Mesendoderm (in vitro differentiated cells): Measurements from ENCODE around the gene PDE4D.
"Not testable (repeated sequence)": the region's sequence is repeated elsewhere in the genome, so short reads cannot be mapped to it uniquely, and the experiment has no call there.

Source experiments
- DNase-seq: peaks from one replicate; pipeline ENCODE4 v3.0.0; 2013
- H2AK5ac ChIP-seq: 2 replicates; pipeline ENCODE4 v1.6.1; 2013; ENCODE audit warnings: low read length, inconsistent platforms
- H2BK120ac ChIP-seq: 2 replicates; pipeline ENCODE4 v1.6.1; 2013; ENCODE audit warnings: low read depth, mild to moderate bottlenecking, low read length, moderate library complexity, mixed read lengths
- H2BK15ac ChIP-seq: replicated peaks from 2 replicates; pipeline ENCODE4 v1.6.1; 2013; ENCODE audit warnings: low read depth, mild to moderate bottlenecking, moderate library complexity
- H2BK5ac ChIP-seq: 2 replicates; pipeline ENCODE4 v1.6.1; 2013; ENCODE audit warnings: low read length, inconsistent platforms
- H3K18ac ChIP-seq: 2 replicates; pipeline ENCODE4 v1.6.1; 2013; ENCODE audit warnings: mild to moderate bottlenecking, low read length, mixed read lengths
- H3K23ac ChIP-seq: one replicate; pipeline ENCODE4 v1.6.1; 2013; ENCODE audit warnings: low read length
- H3K27ac ChIP-seq: 2 replicates; pipeline ENCODE4 v1.5.1; 2013; ENCODE audit warnings: low read depth, mild to moderate bottlenecking, inconsistent platforms, low read length, moderate library complexity
- H3K27me3 ChIP-seq: 2 replicates; pipeline ENCODE4 v1.6.1; 2013; ENCODE audit warnings: low read length, control low read depth, mild to moderate bottlenecking, inconsistent platforms; ENCODE audit not compliant: insufficient read depth, poor library complexity
- H3K36me3 ChIP-seq: 2 replicates; pipeline ENCODE4 v1.6.1; 2013; ENCODE audit warnings: low read length, inconsistent platforms; ENCODE audit not compliant: control insufficient read depth, insufficient read depth
- H3K4ac ChIP-seq: one replicate; pipeline ENCODE4 v1.6.1; 2013; ENCODE audit warnings: low read depth, mild to moderate bottlenecking, low read length, moderate library complexity
- H3K4me1 ChIP-seq: 2 replicates; pipeline ENCODE4 v1.6.1; 2013; ENCODE audit warnings: low read depth, low read length, inconsistent platforms; ENCODE audit not compliant: control insufficient read depth
- H3K4me2 ChIP-seq: 2 replicates; pipeline ENCODE4 v1.6.1; 2013; ENCODE audit warnings: low read length
- H3K4me3 ChIP-seq: 2 replicates; pipeline ENCODE4 v1.5.1; 2013; ENCODE audit warnings: mild to moderate bottlenecking, low read length
- H3K56ac ChIP-seq: one replicate; pipeline ENCODE4 v1.6.1; 2013; ENCODE audit warnings: low read length
- H3K79me1 ChIP-seq: 2 replicates; pipeline ENCODE4 v1.6.1; 2013; ENCODE audit warnings: low read length, inconsistent platforms
- H3K79me2 ChIP-seq: 2 replicates; pipeline ENCODE4 v1.6.1; 2013; ENCODE audit warnings: mild to moderate bottlenecking, low read length; ENCODE audit not compliant: control insufficient read depth, insufficient read depth
- H3K9ac ChIP-seq: 2 replicates; pipeline ENCODE4 v1.6.1; 2013; ENCODE audit warnings: low read length, inconsistent platforms
- H4K5ac ChIP-seq: one replicate; pipeline ENCODE4 v1.6.1; 2013; ENCODE audit warnings: low read length
- H4K8ac ChIP-seq: one replicate; pipeline ENCODE4 v1.6.1; 2013; ENCODE audit warnings: low read depth, mild to moderate bottlenecking, control low read depth, low read length, moderate library complexity
- WGBS: extraction: QIAGEN DNeasy Blood & Tissue Kit; methylation state at CpG from one replicate; pipeline ENCODE4 v1.1.7; 2013; ENCODE audit warnings: low lambda C conversion rate, missing lambda C conversion rate; ENCODE audit not compliant: insufficient coverage; ENCODE audit errors: extremely low coverage; 5-methylcytosine and 5-hydroxymethylcytosine counted together

Gene PDE4D

DNA sequence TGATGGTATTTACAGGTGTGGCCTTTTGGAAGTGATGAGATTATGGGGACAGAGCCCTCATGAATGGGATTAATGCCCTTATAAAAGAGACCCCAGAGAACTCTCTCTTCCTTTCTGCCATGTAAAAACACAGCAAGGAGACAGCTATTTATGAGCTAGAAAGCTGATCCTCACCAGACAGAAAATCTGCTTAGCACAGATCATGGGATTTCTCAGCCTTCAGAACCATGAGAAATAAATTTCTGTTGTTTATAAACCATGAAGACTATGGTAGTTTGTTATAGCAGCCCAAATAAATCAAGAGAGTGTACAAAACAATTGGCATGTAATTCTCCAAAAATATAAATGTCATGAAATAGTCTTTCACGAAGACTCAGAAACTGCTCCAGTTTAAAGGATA is 211.0 kb downstream of the PDE4D start:
- DNase-seq: no peak
- Histone ChIP-seq H2BK5ac (no peak overlapping the region), H3K4ac (no peak overlapping the region), H2BK120ac (no peak overlapping the region), H3K27ac (no peak overlapping the region), H3K79me1 (no peaks in the 10 kb centered on the region), H3K23ac (no peak overlapping the region), H3K4me1 (no peaks in the 10 kb centered on the region), H3K27me3 (no peaks in the 10 kb centered on the region), H4K5ac (no peak overlapping the region), H2BK15ac (no peak overlapping the region), H3K79me2 (no peaks in the 10 kb centered on the region), H3K4me2 (no peak overlapping the region), H3K36me3 (no peaks in the 10 kb centered on the region), H2AK5ac (no peak overlapping the region), H3K4me3 (no peak overlapping the region), H3K56ac (no peak overlapping the region), H3K18ac (peak overlapping the region; percentile 18), H4K8ac (no peak overlapping the region), H3K9ac (no peak overlapping the region)
- WGBS: no CpG with 5 or more reads among the region's 1 CpG

DNA sequence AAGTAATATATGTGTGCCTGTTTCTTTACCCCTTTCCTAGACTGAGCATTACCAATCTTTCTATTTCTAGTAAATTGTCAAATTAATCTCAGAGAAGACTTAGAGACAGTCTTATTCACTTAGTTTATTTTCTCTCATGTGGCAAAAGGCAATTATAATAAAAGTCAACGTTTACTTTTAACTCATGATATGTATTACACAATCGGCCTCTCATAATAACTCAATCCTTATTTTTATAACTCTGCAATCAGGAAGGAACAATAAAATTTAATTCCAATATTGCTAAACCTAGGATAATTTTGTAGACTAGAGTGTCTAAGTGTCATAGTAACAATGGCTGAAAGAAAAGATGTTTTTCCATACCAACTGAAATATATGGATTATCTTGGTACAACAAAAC is 214.6 kb downstream of the PDE4D start:
- H3K27me3 ChIP-seq: no peaks in the 10 kb centered on the region
- no peaks in the 10 kb centered on the region for H3K79me2 ChIP-seq
- no peak overlapping the region for H3K4me3 ChIP-seq
- no peak for DNase-seq
- H4K5ac ChIP-seq: no peak overlapping the region
- no peak overlapping the region for H3K18ac ChIP-seq
- H3K4me2 ChIP-seq: no peak overlapping the region
- H2AK5ac ChIP-seq: no peak overlapping the region
- H3K27ac ChIP-seq: no peak overlapping the region
- H2BK120ac ChIP-seq: no peak overlapping the region
- H3K4ac ChIP-seq: no peak overlapping the region
- WGBS: 100% methylated on average over 1 of the region's 2 CpGs
- H4K8ac ChIP-seq: no peak overlapping the region
- no peak overlapping the region for H3K9ac ChIP-seq
- no peak overlapping the region for H3K23ac ChIP-seq
- H3K4me1 ChIP-seq: no peaks in the 10 kb centered on the region
- no peak overlapping the region for H2BK15ac ChIP-seq
- no peak overlapping the region for H3K56ac ChIP-seq
- H3K36me3 ChIP-seq: no peaks in the 10 kb centered on the region
- H2BK5ac ChIP-seq: no peak overlapping the region
- H3K79me1 ChIP-seq: no peaks in the 10 kb centered on the region

DNA sequence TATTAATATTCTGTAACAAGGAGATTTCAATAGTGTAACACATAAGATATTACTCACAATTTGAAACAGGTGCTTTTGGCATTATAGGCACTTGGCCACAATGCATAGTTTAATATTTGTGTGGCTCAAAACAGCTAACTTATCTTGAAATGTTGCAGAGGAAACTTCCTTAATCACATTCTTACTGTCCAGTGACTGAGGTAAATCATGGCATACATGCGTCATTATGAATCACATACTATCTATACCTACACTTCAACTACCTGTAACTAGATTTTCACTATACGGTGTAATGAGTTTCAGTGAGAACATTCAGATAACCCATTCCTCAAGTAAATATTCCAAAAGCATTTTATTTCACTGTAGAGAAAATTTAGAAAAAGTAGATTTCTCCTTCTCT is 218.8 kb downstream of the PDE4D start:
- Histone ChIP-seq H3K18ac (no peak overlapping the region), H3K9ac (no peak overlapping the region), H3K79me1 (no peaks in the 10 kb centered on the region), H4K8ac (no peak overlapping the region), H3K23ac (no peak overlapping the region), H2BK15ac (no peak overlapping the region), H2AK5ac (no peak overlapping the region), H4K5ac (no peak overlapping the region), H3K79me2 (no peaks in the 10 kb centered on the region), H3K4me1 (no peaks in the 10 kb centered on the region), H3K56ac (no peak overlapping the region), H3K27ac (no peak overlapping the region), H3K4me3 (no peak overlapping the region), H3K27me3 (no peaks in the 10 kb centered on the region), H2BK5ac (no peak overlapping the region), H3K4me2 (no peak overlapping the region), H2BK120ac (no peak overlapping the region), H3K4ac (no peak overlapping the region), H3K36me3 (no peaks in the 10 kb centered on the region)
- no CpG with 5 or more reads among the region's 2 CpGs for WGBS
- no peak for DNase-seq

DNA sequence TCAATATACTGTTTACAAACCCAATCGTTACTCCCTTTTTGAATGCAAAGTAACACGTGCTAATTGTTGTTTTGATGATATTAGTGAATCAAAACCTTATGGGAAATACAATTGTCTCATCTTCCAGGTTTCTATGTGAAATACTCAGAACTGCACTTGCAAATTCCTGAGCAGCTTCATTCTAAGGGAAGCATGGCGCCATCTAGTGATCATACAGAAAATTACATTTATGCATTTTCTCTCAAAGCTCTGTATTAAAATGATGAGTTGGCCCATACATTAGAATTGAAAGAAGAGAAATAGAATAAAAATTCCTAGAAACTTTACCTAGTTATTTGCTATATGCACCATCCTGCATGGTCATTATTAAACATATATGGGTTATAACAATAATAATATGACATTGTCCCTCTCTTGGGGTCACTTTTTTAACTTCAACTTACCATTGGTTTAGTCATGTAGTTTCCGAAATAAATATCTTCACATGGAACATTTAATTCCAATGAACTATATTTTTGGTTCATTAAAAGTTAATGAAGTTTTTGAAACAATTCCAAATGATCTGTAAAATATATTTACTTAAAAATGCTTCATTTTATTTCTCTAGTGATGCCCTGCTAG is 220.0 kb downstream of the PDE4D start:
- DNase-seq: peak; percentile 58
- no peaks in the 10 kb centered on the region for H3K36me3 ChIP-seq
- no peaks in the 10 kb centered on the region for H3K4me1 ChIP-seq
- H3K18ac ChIP-seq: no peak overlapping the region
- no peak overlapping the region for H3K4me2 ChIP-seq
- H3K27me3 ChIP-seq: no peaks in the 10 kb centered on the region
- H3K4me3 ChIP-seq: no peak overlapping the region
- no peak overlapping the region for H3K4ac ChIP-seq
- H2AK5ac ChIP-seq: no peak overlapping the region
- no peaks in the 10 kb centered on the region for H3K79me2 ChIP-seq
- H2BK5ac ChIP-seq: no peak overlapping the region
- H3K27ac ChIP-seq: no peak overlapping the region
- no peak overlapping the region for H2BK15ac ChIP-seq
- H2BK120ac ChIP-seq: no peak overlapping the region
- H4K5ac ChIP-seq: no peak overlapping the region
- no CpG with 5 or more reads among the region's 4 CpGs for WGBS
- no peak overlapping the region for H3K56ac ChIP-seq
- H4K8ac ChIP-seq: no peak overlapping the region
- H3K23ac ChIP-seq: no peak overlapping the region
- H3K79me1 ChIP-seq: no peaks in the 10 kb centered on the region
- no peak overlapping the region for H3K9ac ChIP-seq

DNA sequence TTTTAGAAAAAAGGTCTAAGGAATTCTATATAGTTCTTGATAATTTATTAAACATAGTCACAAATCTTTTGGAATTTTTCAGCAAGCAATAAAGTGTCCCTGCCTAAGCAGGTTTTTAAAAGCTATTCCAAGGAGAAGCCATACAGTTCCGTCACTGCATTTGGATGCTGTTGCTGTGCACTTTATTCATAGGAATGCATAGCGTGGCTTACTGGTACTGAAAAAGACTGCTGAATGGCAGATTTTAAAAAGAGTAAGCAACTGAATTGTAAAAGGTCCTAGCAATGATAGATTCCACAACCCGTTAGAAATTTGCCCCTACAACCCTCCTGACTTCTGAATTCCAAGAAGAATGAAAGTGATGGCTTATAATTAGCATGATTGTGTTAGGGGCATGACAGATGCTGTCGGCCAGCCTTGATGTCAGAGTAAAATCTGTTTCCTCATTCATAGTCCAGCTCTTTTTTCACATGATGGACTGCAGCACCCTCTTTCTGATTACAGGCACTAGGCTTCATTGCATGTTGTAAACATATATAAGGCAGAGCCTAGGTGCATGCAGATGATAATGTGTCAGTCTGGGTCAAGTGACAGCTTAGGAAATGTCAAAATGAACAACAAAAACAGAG is 227.0 kb downstream of the PDE4D start:
- Histone ChIP-seq H2AK5ac (no peak overlapping the region), H3K4ac (no peak overlapping the region), H3K27ac (no peak overlapping the region), H3K56ac (no peak overlapping the region), H3K4me2 (no peak overlapping the region), H4K8ac (no peak overlapping the region), H2BK15ac (peak overlapping the region; percentile 92), H3K23ac (no peak overlapping the region), H3K79me2 (no peaks in the 10 kb centered on the region), H3K18ac (peak overlapping the region; percentile 80), H3K9ac (no peak overlapping the region), H3K36me3 (no peaks in the 10 kb centered on the region), H4K5ac (no peak overlapping the region), H3K79me1 (no peaks in the 10 kb centered on the region), H3K27me3 (no peaks in the 10 kb centered on the region), H2BK5ac (no peak overlapping the region), H3K4me1 (peaks cover 4% of the 10 kb centered on the region), H3K4me3 (no peak overlapping the region), H2BK120ac (peak overlapping the region; percentile 61)
- WGBS: no CpG with 5 or more reads among the region's 4 CpGs
- DNase-seq: no peak

DNA sequence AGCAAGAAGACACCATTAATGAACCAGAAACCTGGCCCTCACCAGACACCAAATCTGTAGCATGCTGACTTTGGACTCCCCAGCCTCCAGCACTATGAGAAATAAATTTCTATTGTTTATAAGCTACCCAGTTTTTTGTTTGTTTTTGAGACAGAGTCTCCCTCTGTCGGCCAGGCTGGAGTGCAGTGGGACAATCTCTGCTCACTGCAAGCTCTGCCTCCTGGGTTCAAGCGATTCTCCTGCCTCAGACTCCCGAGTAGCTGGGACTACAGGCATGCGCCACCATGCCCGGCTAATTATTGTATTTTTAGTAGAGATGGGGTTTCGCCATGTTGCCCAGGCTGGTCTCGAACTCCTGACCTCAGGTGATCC is 227.7 kb downstream of the PDE4D start:
- no CpG with 5 or more reads among the region's 7 CpGs for WGBS
- DNase-seq, H3K4me1 ChIP-seq: not testable (repeated sequence)

More for the DNA sequence above, 227.7 kb downstream of the PDE4D start:
- not testable (repeated sequence) for H4K8ac ChIP-seq, H2BK120ac ChIP-seq, H3K23ac ChIP-seq, H3K18ac ChIP-seq, H3K36me3 ChIP-seq, H3K79me1 ChIP-seq, H3K56ac ChIP-seq, H2AK5ac ChIP-seq, H3K4me2 ChIP-seq, H3K9ac ChIP-seq, H2BK5ac ChIP-seq, H3K27ac ChIP-seq, H3K27me3 ChIP-seq, H3K4me3 ChIP-seq, H3K79me2 ChIP-seq, H4K5ac ChIP-seq
- Histone ChIP-seq H3K4ac (peak overlapping the region; percentile 37), H2BK15ac (peak overlapping the region; percentile 23)
